SK-N-SH (cell line): Measurements from ENCODE around the gene HSPA4. TPM values are rescaled to one million over a fixed set of nuclear protein-coding genes. Genes with fewer than 3 reads are reported as not detected.
A peak's percentile ranks its signal among the peaks of the same experiment; 100 is the strongest.

ENCODE experiments used
- CTCF ChIA-PET: fragments of 300-600, 350-600 bp; formaldehyde crosslinking; extraction: SDS; loops from one replicate; lab custom pipeline; 2021; lab: Yijun Ruan, JAX
- POLR2A ChIA-PET: fragments of 350-600 bp; sonication (Branson Sonifier 250); formaldehyde crosslinking; extraction: SDS; loops from one replicate; lab custom pipeline; 2020; ENCODE audit warnings: antibody characterized with exemption, inconsistent platforms; lab: Yijun Ruan, JAX
- DNase-seq: peaks from one replicate; pipeline ENCODE4 v3.0.0; 2012
- H2AFZ ChIP-seq: fragments of 200-600 bp; sonication (generic); 2 replicates; pipeline ENCODE4 v1.8.1; 2016; ENCODE audit warnings: antibody characterized with exemption, mild to moderate bottlenecking, low read depth
- H3F3A ChIP-seq: fragments of 200-600 bp; sonication (generic); replicated peaks from 2 replicates; pipeline ENCODE3; 2016; ENCODE audit warnings: antibody characterized with exemption, mild to moderate bottlenecking; ENCODE audit not compliant: insufficient read depth
- H3K27ac ChIP-seq, 2 experiments: fragments of 200-500 bp in 1 of 2; fragments of 200-600 bp in 1 of 2; sonication (Bioruptor generic) in 1 of 2; sonication (generic), shearing (Covaris generic) in 1 of 2; 2 replicates each; pipeline versions ENCODE4 v1.5.1 to v1.6.1; 2014 to 2016; ENCODE audit warnings: low read depth in 2 of 2, inconsistent platforms in 1 of 2, low read length in 1 of 2, mild to moderate bottlenecking in 1 of 2, mixed read lengths in 1 of 2
- H3K27me3 ChIP-seq: fragments of 200-600 bp; sonication (generic), shearing (Covaris generic); 2 replicates; pipeline ENCODE4 v1.6.1; 2016; ENCODE audit warnings: mixed run types; ENCODE audit not compliant: insufficient read depth
- H3K36me3 ChIP-seq, 2 experiments: fragments of 200-500 bp in 1 of 2; fragments of 200-600 bp in 1 of 2; sonication (Bioruptor generic) in 1 of 2; sonication (generic) in 1 of 2; replicated peaks in 1 of 2; 2 replicates each; pipeline versions ENCODE3 to v1.5.1; 2014 to 2016; ENCODE audit warnings: low read length in 1 of 2, mild to moderate bottlenecking in 1 of 2; ENCODE audit not compliant: insufficient read depth in 2 of 2, control insufficient read depth in 1 of 2
- H3K4me1 ChIP-seq, 2 experiments: fragments of 200-500 bp in 1 of 2; fragments of 200-600 bp in 1 of 2; sonication (Bioruptor generic) in 1 of 2; sonication (generic), shearing (Covaris generic) in 1 of 2; 2 replicates each; pipeline versions ENCODE4 v1.5.1 to v1.6.1; 2014 to 2016; ENCODE audit warnings: low read depth in 1 of 2, low read length in 1 of 2, mixed run types in 1 of 2; ENCODE audit not compliant: insufficient read depth in 2 of 2, control insufficient read depth in 1 of 2
- H3K4me2 ChIP-seq: fragments of 200-600 bp; sonication (generic), shearing (Covaris generic); 2 replicates; pipeline ENCODE4 v1.6.1; 2017; ENCODE audit warnings: mixed run types
- H3K4me3 ChIP-seq, 2 experiments: fragments of 200-500 bp in 1 of 2; fragments of 200-600 bp in 1 of 2; sonication (Bioruptor generic) in 1 of 2; sonication (generic), shearing (Covaris generic) in 1 of 2; 2 replicates each; pipeline versions ENCODE4 v1.5.1 to v1.8.1; 2014 to 2016; ENCODE audit warnings: low read depth in 2 of 2, inconsistent platforms in 1 of 2, low read length in 1 of 2, mild to moderate bottlenecking in 1 of 2, mixed read lengths in 1 of 2, moderate library complexity in 1 of 2
- H3K79me2 ChIP-seq: fragments of 200-600 bp; sonication (generic); 2 replicates; pipeline ENCODE4 v1.8.1; 2017; ENCODE audit warnings: mild to moderate bottlenecking; ENCODE audit not compliant: insufficient read depth
- H3K9ac ChIP-seq: fragments of 200-600 bp; sonication (generic); 2 replicates; pipeline ENCODE4 v1.6.1; 2017; ENCODE audit warnings: mixed run types
- H3K9me2 ChIP-seq: fragments of 200-600 bp; sonication (generic); 2 replicates; pipeline ENCODE4 v1.6.1; 2017; ENCODE audit warnings: mixed run types
- H3K9me3 ChIP-seq: fragments of 200-600 bp; sonication (generic); 2 replicates; pipeline ENCODE4 v1.6.1; 2017; ENCODE audit warnings: mixed run types, mild to moderate bottlenecking, moderate library complexity
- H4K20me1 ChIP-seq: fragments of 200-600 bp; sonication (generic); 2 replicates; pipeline ENCODE4 v1.6.1; 2017; ENCODE audit warnings: mild to moderate bottlenecking, mixed run types; ENCODE audit not compliant: insufficient read depth
- CHD2 ChIP-seq: fragments of 150-350 bp; IDR thresholded peaks from 2 replicates; pipeline ENCODE4 v1.6.1; 2018; ENCODE audit warnings: low read length; ENCODE audit not compliant: partially characterized antibody
- ELF1 ChIP-seq: IDR thresholded peaks from 2 replicates; pipeline ENCODE4 v1.4.0; 2012
- EP300 ChIP-seq, 2 experiments: IDR thresholded peaks; 2 replicates each; pipeline versions ENCODE4 v1.4.0 to v1.6.1; 2012; ENCODE audit warnings: borderline replicate concordance in 1 of 2, low read depth in 1 of 2, low read length in 1 of 2
- FOXM1 ChIP-seq: IDR thresholded peaks from 2 replicates; pipeline ENCODE4 v1.4.0; 2012; ENCODE audit warnings: low read depth, mild to moderate bottlenecking
- GABPA ChIP-seq: IDR thresholded peaks from 2 replicates; pipeline ENCODE4 v1.4.0; 2012; ENCODE audit warnings: low read depth, mild to moderate bottlenecking
- IRF3 ChIP-seq: fragments of 150-350 bp; IDR thresholded peaks from 2 replicates; pipeline ENCODE4 v1.6.1; 2016; ENCODE audit warnings: mild to moderate bottlenecking, low read depth, low read length
- JUND ChIP-seq: IDR thresholded peaks from 2 replicates; pipeline ENCODE4 v1.4.0; 2012
- MEF2A ChIP-seq: IDR thresholded peaks from 2 replicates; pipeline ENCODE4 v1.4.0; 2012; ENCODE audit warnings: low read depth, borderline replicate concordance
- NFIC ChIP-seq: IDR thresholded peaks from 2 replicates; pipeline ENCODE4 v1.4.0; 2012; ENCODE audit warnings: borderline replicate concordance
- NRF1 ChIP-seq: IDR thresholded peaks from 2 replicates; pipeline ENCODE4 v1.6.1; 2012; ENCODE audit warnings: low read depth, mild to moderate bottlenecking, low read length
- RAD21 ChIP-seq: IDR thresholded peaks from 2 replicates; pipeline ENCODE4 v1.6.1; 2012; ENCODE audit warnings: mild to moderate bottlenecking, low read length
- RFX5 ChIP-seq: IDR thresholded peaks from 2 replicates; pipeline ENCODE4 v1.6.1; 2012; ENCODE audit warnings: mild to moderate bottlenecking, improper control_type of control experiment, low read length
- RXRA ChIP-seq: IDR thresholded peaks from 2 replicates; pipeline ENCODE4 v1.4.0; 2012; ENCODE audit warnings: low read depth, mild to moderate bottlenecking, borderline replicate concordance
- SMC3 ChIP-seq: IDR thresholded peaks from 2 replicates; pipeline ENCODE4 v1.6.1; 2012; ENCODE audit warnings: low read depth, low read length, improper control_type of control experiment
- TAF1 ChIP-seq: IDR thresholded peaks from 2 replicates; pipeline ENCODE4 v1.6.1; 2012; ENCODE audit warnings: low read depth, mild to moderate bottlenecking, low read length, moderate library complexity, borderline replicate concordance
- TCF12 ChIP-seq: IDR thresholded peaks from 2 replicates; pipeline ENCODE4 v1.4.0; 2012
- TEAD4 ChIP-seq: IDR thresholded peaks from 2 replicates; pipeline ENCODE4 v1.4.0; 2012; ENCODE audit warnings: mild to moderate bottlenecking, borderline replicate concordance; ENCODE audit not compliant: insufficient read depth
- WGBS: methylation state at CpG from one replicate; pipeline ENCODE4 v1.1.6; 2017; ENCODE audit warnings: low lambda C conversion rate; 5-methylcytosine and 5-hydroxymethylcytosine counted together
- polyA plus RNA-seq, 3 experiments: library from polyadenylated mRNA; depleted of rRNA; stranded (reverse); fragments of >200 nt; gene quantifications; 2 replicates each; pipeline ENCODE4 v1.2.3, GENCODE V29; 2012
- TF ChIP-seq, protein P1 (sequence below): fragments of 200-600 bp; sonication (generic); IDR thresholded peaks from 2 replicates; pipeline ENCODE4 v1.6.1; 2017; ENCODE audit warnings: antibody characterized with exemption, mild to moderate bottlenecking, moderate library complexity
- TF ChIP-seq, protein P2 (sequence below): IDR thresholded peaks from 2 replicates; pipeline ENCODE4 v1.4.0; 2012; ENCODE audit warnings: low read depth, borderline replicate concordance

The HSPA4 gene
- polyA plus RNA-seq, 1 of the 3 experiments (the other 2 are of a cell fraction) = 18.8 TPM

- ChIA-PET CTCF (interaction anchor here (0.6 to 6.2 kb wide), 55 partner anchors 8 to 928 kb away, joined by 3 to 155 read pairs (median 4); no protein-coding TSS in a partner anchor), POLR2A (interaction anchor here (1.1 kb wide), 1 partner anchor 137 kb away, joined by 3 read pairs; no protein-coding TSS in a partner anchor)
- DNase-seq = peak; percentile 79
These were observed 59.5 kb downstream of the HSPA4 start for GRCh38 chr5:133111299-133111698.

DNA sequence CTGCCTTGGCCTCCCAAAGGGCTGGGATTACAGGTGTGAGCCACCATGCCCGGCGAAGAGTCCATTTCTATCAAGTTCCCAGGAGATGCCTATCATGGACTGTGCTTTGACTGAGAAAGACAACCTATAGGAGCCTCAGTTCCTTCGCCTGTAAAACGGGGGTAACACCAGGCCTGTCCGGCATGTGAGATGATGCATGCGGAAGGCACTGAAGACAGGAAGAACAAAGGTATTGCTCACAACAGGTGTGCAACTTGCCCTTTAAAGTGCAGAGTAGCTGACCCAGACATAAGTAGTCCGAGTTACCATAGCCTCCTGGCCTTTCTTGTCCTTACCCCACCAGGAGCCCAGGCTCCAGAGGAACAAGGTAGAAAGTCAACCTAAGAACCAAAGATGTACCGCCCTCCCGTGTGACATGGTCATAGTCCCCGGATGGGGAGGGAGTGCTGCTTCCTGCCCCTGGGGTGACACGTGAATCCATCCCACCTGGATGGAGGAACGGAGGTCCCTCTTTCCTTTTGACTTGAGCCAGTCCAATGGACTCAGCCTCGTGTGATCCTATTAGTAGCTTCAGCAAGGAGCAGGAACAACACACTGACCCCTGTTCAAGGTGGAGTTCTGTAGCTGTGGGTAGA, 60.3 kb downstream of the HSPA4 start:
- no peak for DNase-seq
- H3K9me3 ChIP-seq = no peaks in the 10 kb centered on the region
- ChIA-PET POLR2A (no interaction called here), CTCF (interaction anchor here (0.6 to 6.2 kb wide), 25 partner anchors 8 to 927 kb away, joined by 3 to 155 read pairs (median 6); no protein-coding TSS in a partner anchor)
- H3K27ac ChIP-seq = no peak overlapping the region
- peaks cover 0 to 24% of the 10 kb centered on the region in 2 experiments; a peak in 1 of 4 replicates for H3K4me1 ChIP-seq
- H4K20me1 ChIP-seq = no peaks in the 10 kb centered on the region
- H3K9me2 ChIP-seq = no peaks in the 10 kb centered on the region
- H3F3A ChIP-seq = peaks cover 6% of the 10 kb centered on the region
- H2AFZ ChIP-seq = no peak overlapping the region
- no peak overlapping the region for H3K9ac ChIP-seq
- no peaks in the 10 kb centered on the region for H3K27me3 ChIP-seq
- H3K36me3 ChIP-seq = no peaks in the 10 kb centered on the region
- H3K4me2 ChIP-seq = no peak overlapping the region
- H3K4me3 ChIP-seq = no peak overlapping the region
- WGBS = 74% methylated on average over 13 of the region's 13 CpGs
- no peaks in the 10 kb centered on the region for H3K79me2 ChIP-seq
- TF ChIP-seq TCF12 = no peak
- no peak for TF ChIP-seq RXRA
- TF ChIP-seq, protein P1, sequence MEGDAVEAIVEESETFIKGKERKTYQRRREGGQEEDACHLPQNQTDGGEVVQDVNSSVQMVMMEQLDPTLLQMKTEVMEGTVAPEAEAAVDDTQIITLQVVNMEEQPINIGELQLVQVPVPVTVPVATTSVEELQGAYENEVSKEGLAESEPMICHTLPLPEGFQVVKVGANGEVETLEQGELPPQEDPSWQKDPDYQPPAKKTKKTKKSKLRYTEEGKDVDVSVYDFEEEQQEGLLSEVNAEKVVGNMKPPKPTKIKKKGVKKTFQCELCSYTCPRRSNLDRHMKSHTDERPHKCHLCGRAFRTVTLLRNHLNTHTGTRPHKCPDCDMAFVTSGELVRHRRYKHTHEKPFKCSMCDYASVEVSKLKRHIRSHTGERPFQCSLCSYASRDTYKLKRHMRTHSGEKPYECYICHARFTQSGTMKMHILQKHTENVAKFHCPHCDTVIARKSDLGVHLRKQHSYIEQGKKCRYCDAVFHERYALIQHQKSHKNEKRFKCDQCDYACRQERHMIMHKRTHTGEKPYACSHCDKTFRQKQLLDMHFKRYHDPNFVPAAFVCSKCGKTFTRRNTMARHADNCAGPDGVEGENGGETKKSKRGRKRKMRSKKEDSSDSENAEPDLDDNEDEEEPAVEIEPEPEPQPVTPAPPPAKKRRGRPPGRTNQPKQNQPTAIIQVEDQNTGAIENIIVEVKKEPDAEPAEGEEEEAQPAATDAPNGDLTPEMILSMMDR = no peak
- no peak for TF ChIP-seq TEAD4
- no peak for TF ChIP-seq JUND
- no peak for TF ChIP-seq GABPA
- TF ChIP-seq FOXM1 = no peak
- no peak for TF ChIP-seq MEF2A
- TF ChIP-seq NFIC = no peak
- TF ChIP-seq ELF1 = no peak
- no peak for TF ChIP-seq TAF1
- TF ChIP-seq RFX5 = no peak
- TF ChIP-seq EP300 (IDR thresholded peaks at IDR 0.05; ENCODE audit: borderline replicate concordance in 1 of 2, low read depth in 1 of 2, low read length in 1 of 2) = no peak

More at GRCh38 chr5:133111299-133111698, 59.5 kb downstream of the HSPA4 start:
- H3K4me1 ChIP-seq = peaks cover 0 to 24% of the 10 kb centered on the region in 2 experiments; a peak in 1 of 4 replicates
- H3K4me3 ChIP-seq = no peak overlapping the region; a peak in 1 of 4 replicates
- H2AFZ ChIP-seq = peak overlapping the region; percentile 60; the same call in 1 of the 2 replicates
- no peak overlapping the region for H3K9ac ChIP-seq
- H4K20me1 ChIP-seq = no peaks in the 10 kb centered on the region
- H3K36me3 ChIP-seq = no peaks in the 10 kb centered on the region
- H3K4me2 ChIP-seq = no peak overlapping the region
- H3K9me3 ChIP-seq = no peaks in the 10 kb centered on the region
- TF ChIP-seq RAD21 (peak; percentile 99), SMC3 (peak; percentile 97), GABPA (no peak), MEF2A (no peak), CHD2 (no peak), NRF1 (no peak), IRF3 (no peak), EP300 (IDR thresholded peaks at IDR 0.05; ENCODE audit: borderline replicate concordance in 1 of 2, low read depth in 1 of 2, low read length in 1 of 2) (no peak)
- TF ChIP-seq, protein P2, sequence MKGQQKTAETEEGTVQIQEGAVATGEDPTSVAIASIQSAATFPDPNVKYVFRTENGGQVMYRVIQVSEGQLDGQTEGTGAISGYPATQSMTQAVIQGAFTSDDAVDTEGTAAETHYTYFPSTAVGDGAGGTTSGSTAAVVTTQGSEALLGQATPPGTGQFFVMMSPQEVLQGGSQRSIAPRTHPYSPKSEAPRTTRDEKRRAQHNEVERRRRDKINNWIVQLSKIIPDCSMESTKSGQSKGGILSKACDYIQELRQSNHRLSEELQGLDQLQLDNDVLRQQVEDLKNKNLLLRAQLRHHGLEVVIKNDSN = no peak
- TF ChIP-seq, protein P1 = peak; percentile 97
- H3K27me3 ChIP-seq = no peaks in the 10 kb centered on the region
- H3K9me2 ChIP-seq = no peaks in the 10 kb centered on the region
- H3F3A ChIP-seq = peaks cover 6% of the 10 kb centered on the region
- no peak overlapping the region for H3K27ac ChIP-seq
- no peaks in the 10 kb centered on the region for H3K79me2 ChIP-seq
- WGBS = 4% methylated on average over 8 of the region's 9 CpGs
